22Rv1 (cell line): ENCODE data around the gene TMEM87B.
"Not testable (repeated sequence)": the region's sequence is repeated elsewhere in the genome, so short reads cannot be mapped to it uniquely, and the experiment has no call there.

Source experiments
- H3K27ac ChIP-seq: fragments of 450-650 bp; 2 replicates; pipeline ENCODE4 v1.5.1; 2017
- ZFX ChIP-seq: fragments of 450-650 bp; IDR thresholded peaks from 2 replicates; pipeline ENCODE4 v1.6.1; 2017; ENCODE audit warnings: antibody characterized with exemption, borderline replicate concordance
- TF ChIP-seq, protein P1 (sequence below): fragments of 450-650 bp; IDR thresholded peaks from 2 replicates; pipeline ENCODE4 v1.5.1; 2017; ENCODE audit warnings: mild to moderate bottlenecking

TMEM87B gene

GRCh38 chr2:112096098-112096497 is 41.0 kb downstream of the TMEM87B start:
- no peak for TF ChIP-seq ZFX
- TF ChIP-seq, protein P1, sequence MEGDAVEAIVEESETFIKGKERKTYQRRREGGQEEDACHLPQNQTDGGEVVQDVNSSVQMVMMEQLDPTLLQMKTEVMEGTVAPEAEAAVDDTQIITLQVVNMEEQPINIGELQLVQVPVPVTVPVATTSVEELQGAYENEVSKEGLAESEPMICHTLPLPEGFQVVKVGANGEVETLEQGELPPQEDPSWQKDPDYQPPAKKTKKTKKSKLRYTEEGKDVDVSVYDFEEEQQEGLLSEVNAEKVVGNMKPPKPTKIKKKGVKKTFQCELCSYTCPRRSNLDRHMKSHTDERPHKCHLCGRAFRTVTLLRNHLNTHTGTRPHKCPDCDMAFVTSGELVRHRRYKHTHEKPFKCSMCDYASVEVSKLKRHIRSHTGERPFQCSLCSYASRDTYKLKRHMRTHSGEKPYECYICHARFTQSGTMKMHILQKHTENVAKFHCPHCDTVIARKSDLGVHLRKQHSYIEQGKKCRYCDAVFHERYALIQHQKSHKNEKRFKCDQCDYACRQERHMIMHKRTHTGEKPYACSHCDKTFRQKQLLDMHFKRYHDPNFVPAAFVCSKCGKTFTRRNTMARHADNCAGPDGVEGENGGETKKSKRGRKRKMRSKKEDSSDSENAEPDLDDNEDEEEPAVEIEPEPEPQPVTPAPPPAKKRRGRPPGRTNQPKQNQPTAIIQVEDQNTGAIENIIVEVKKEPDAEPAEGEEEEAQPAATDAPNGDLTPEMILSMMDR = no peak
- H3K27ac ChIP-seq = no peak overlapping the region

DNA sequence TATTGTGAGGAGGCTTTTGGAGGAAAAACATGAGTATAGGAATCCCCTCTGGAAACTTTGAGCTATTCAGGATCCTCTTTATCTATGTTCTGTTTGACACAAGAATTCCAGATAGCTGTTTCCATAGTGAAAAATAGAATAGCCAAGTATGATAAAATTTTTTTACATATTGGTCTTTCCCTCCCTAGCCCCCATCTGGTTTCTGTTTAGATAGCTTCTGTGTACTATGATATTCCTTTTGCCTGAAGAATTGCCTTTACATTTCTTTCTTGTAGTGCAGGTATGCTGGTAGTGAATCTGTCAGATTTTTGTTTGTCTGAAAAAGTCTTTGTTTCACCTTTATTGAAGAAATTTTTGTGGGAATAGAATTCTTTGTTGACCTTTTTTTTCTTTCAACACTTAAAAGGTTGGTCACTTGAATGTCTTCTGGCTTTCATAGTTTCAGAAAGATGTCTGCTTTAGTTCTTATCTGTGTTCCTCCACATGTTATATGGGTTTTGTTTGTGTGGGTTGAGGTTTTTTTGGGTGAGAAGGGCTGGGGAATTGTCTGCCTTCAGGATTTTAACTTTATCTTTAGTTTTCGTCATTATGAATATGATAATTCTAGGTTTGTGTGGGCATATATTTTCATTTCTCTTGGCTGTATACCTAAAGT is 53.2 kb downstream of the TMEM87B start:
- TF ChIP-seq, protein P1 = no peak
- TF ChIP-seq ZFX = no peak
- H3K27ac ChIP-seq = no peak overlapping the region

DNA sequence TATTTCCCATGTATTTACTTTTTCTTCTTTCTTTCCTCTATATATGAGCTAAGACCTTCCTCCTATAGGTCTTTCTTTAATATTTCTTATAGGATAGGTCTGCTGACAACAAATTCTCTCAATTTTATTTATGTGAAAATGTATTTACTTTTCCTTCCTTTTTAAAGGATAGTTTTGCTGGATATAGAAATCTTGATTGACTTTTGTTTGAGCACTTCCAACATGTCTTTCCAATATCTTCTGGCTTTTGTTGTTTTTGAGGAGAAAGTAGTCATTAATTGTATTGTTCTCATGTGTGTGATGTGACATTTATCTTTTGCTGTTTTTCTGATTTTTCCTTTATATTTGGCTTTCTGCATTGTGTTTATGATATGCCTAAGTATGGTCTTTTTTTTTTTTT is 54.2 kb downstream of the TMEM87B start:
- H3K27ac ChIP-seq = no peak overlapping the region
- TF ChIP-seq ZFX = no peak
- TF ChIP-seq, protein P1 = no peak

DNA sequence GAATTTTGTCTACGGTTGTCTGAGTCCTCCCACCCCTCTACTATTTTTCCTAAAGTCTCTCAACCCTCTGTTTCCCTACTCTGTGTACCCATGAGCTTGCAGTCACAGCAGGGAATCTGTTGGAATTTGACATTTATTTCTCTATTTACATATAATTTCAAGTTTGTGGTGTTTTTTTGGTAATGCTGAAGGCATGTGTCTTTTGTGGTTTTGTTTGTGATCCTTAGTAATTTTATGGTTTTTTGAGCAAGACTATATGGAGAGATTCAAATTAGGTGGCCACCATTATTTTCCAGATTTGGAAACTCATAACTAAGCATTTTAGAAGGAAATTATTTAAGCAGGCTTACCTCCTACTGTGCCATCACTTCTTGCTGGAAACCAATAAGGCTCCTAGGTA is 55.9 kb downstream of the TMEM87B start:
- TF ChIP-seq ZFX = no peak
- TF ChIP-seq, protein P1 = no peak
- no peak overlapping the region for H3K27ac ChIP-seq

- not testable (repeated sequence) for H3K27ac ChIP-seq
Measured at GRCh38 chr2:112113354-112113753, 58.3 kb downstream of the TMEM87B start.

DNA sequence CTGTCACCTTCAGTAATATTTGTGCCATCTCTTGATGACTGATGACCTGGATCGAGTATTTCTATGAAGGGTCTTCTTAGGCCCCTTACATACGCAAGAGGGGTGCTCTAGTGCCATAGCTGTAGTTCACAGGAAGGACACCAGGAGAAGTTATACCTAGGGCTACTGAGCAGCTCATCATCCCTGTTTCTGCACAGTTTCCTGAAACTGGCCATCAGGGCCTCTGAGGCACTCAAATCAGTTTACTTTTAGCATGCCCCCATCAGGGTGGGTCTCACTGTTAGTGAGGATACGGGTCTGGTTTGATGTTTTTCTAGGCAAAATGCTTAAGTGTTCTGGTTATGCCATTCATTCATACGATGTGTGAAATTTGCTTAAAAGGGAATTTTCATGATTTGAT is 63.1 kb downstream of the TMEM87B start:
- H3K27ac ChIP-seq = no peak overlapping the region
- TF ChIP-seq ZFX = no peak
- TF ChIP-seq, protein P1 = no peak

- no peak overlapping the region for H3K27ac ChIP-seq
- TF ChIP-seq, protein P1 = peak; percentile 74
- no peak for TF ChIP-seq ZFX
Measured at GRCh38 chr2:112121682-112122254, 66.7 kb downstream of the TMEM87B start.
